HG02759 (cell line): ENCODE data around the gene SLC17A6.

Experiments
- ATAC-seq: cut with Tn5 transposase; IDR thresholded peaks from one replicate; pipeline ENCODE4 v1.9.1; 2021; ENCODE audit warnings: mild to moderate bottlenecking, moderate library complexity; ENCODE audit not compliant: unreplicated experiment

The SLC17A6 gene

DNA sequence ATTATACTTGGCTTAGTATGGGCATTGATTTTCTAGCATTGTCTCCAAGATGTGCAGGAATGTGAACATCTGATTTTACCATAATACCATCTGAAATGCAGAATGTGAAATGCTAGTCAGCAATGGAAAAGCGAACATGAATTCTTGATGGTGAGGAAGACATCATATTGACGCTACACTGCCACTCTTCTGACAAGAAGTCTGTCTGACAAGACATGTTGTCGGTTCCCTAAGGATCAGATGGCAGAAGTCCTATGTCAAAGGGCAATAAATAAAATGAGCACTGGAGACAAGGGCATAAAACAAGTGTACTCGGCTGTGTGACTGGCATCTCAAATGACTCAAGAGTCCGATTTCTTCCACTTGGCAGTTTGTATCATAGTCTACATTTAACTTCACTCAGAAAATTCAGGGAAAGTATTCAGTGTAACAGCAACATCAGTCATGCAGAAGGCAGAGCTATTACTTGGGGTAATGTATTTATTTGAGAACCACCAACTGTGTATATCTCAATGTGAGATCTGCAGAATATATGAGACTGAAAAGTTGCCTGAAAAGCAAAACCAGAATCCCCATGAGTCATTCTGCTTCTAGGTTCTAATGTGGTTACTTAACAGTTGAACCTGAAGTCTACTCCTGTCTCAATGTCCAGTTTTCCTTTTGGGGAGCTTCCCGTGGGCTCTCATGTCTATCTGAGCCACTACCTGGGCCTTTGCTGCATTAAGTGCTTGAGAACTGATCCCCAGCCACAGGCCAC, 51.5 kb downstream of the SLC17A6 start:
- no peak for ATAC-seq

GRCh38 chr11:22390283-22390655, 52.1 kb downstream of the SLC17A6 start:
- no peak for ATAC-seq

DNA sequence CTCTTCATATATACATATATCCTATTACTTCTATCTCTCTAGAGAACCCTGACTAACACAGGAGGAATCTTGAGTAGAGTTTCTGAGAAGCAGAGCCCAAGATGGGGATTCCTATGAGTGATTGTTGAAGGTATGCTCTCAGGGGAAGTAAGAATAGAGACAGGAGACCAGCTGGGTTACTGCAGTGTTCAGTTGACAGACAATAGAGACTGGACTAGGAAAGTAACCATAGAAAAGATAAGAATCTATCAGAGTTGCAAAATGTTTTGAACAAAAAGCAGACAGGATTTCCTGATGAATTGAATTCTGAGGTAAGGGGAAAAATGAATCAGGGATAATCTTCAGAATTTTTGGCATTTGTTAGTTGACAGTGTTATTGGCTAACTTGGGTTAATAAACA, 54.4 kb downstream of the SLC17A6 start:
- no peak for ATAC-seq

- no peak for ATAC-seq
Observed at GRCh38 chr11:22405377-22405776, 67.2 kb downstream of the SLC17A6 start.

- no peak for ATAC-seq
Observed at GRCh38 chr11:22407267-22407666, 69.1 kb downstream of the SLC17A6 start.

DNA sequence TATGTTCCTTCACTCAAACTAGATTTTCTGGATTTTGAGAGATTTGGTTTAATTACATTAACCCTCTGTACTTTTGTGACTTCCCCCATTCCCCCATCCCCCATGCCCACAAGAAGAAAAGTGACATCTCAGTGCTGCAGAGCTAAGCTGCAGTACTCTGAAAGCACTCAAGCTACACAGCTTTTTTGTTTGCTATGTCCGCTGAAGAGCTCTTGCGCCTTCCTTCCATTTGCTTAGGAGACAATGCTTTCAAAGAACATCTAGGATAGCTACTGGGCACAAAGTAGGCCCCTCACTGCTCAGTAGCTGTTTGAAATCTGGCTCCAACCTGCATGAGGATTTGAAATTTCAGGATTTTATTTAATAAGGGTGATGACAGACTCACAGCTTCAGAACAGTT, 69.7 kb downstream of the SLC17A6 start:
- no peak for ATAC-seq

- no peak for ATAC-seq
Observed at GRCh38 chr11:22415476-22415875, 77.3 kb downstream of the SLC17A6 start.

GRCh38 chr11:22416462-22416861, 78.3 kb downstream of the SLC17A6 start:
- ATAC-seq = no peak

DNA sequence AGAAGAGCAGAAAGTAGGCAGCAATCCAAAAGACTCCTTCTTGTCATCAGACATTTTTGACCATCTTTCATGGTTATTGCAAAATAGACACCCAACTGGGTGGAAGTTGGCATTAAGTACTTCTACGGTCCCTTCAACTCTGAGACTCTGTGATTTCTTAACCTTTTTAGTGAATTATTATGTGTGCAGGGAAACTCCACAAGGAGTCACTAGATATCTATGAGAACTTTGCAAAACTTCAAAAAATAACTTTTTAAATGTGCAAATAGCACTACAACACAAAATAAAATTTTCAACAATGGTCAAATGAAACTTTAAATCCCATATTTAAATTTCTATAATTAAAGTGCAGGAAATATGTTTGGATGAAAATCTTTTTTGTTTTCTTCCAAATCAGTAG, 88.7 kb downstream of the SLC17A6 start:
- no peak for ATAC-seq
